Transverse colon (tissue), 4 donors: Measurements from ENCODE around the gene FJX1.

ENCODE experiments used
- EP300 ChIP-seq: sonication (generic); formaldehyde crosslinking; IDR thresholded peaks from one replicate; pipeline ENCODE4 v1.6.1; 2017; ENCODE audit warnings: antibody characterized with exemption, low read depth
- POLR2A ChIP-seq: fragments of 450-650 bp; IDR thresholded peaks from one replicate; pipeline ENCODE4 v1.6.1; 2016; ENCODE audit warnings: antibody characterized with exemption, mild to moderate bottlenecking, moderate library complexity
- POLR2AphosphoS5 ChIP-seq, 3 donors: sonication (generic); formaldehyde crosslinking; IDR thresholded peaks; one replicate each; pipeline ENCODE4 v1.6.1; 2016; ENCODE audit warnings: antibody characterized with exemption in 3 of 3
- TF ChIP-seq, protein P1 (sequence below), 5 experiments: fragments of 200-600 bp in 3 of 5; fragments of 450-650 bp in 2 of 5; sonication (generic) in 3 of 5; IDR thresholded peaks; 1 replicate in 2 of 5; 2 replicates in 3 of 5; pipeline ENCODE4 v1.5.1; 2016 to 2017; ENCODE audit warnings: antibody characterized with exemption in 5 of 5, inconsistent platforms in 3 of 5, mild to moderate bottlenecking in 2 of 5, moderate library complexity in 1 of 5

DNA sequence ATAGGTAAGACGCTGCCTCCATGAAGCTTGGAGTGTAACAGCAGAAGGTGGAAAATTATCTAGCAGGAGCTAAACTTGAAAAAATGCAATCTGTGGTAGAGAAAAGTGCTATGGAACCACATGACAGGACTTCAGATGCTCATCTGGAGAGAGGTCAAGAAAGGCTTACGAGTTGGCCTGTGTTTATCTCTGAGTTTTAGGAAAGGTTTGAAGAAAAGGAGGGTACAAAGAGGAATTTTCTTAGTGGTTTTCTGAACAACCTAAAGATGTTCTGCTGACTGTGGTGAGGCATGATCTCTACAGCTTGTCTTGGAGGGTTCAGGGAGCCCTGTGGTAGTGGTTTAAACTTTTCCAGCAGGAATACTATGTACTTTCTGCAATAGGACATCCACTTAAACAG lies 8.2 kb downstream of the FJX1 start:
- TF ChIP-seq, protein P1, sequence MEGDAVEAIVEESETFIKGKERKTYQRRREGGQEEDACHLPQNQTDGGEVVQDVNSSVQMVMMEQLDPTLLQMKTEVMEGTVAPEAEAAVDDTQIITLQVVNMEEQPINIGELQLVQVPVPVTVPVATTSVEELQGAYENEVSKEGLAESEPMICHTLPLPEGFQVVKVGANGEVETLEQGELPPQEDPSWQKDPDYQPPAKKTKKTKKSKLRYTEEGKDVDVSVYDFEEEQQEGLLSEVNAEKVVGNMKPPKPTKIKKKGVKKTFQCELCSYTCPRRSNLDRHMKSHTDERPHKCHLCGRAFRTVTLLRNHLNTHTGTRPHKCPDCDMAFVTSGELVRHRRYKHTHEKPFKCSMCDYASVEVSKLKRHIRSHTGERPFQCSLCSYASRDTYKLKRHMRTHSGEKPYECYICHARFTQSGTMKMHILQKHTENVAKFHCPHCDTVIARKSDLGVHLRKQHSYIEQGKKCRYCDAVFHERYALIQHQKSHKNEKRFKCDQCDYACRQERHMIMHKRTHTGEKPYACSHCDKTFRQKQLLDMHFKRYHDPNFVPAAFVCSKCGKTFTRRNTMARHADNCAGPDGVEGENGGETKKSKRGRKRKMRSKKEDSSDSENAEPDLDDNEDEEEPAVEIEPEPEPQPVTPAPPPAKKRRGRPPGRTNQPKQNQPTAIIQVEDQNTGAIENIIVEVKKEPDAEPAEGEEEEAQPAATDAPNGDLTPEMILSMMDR (IDR thresholded peaks at IDR 0.05) = no peak
- TF ChIP-seq POLR2A = no peak
- TF ChIP-seq POLR2AphosphoS5 (IDR thresholded peaks at IDR 0.05) = no peak
- no peak for TF ChIP-seq EP300
